ENCODE results near the gene DPEP3.
"Not testable (repeated sequence)": the region's sequence is repeated elsewhere in the genome, so short reads cannot be mapped to it uniquely, and the experiment has no call there.

DPEP3 gene

DNA sequence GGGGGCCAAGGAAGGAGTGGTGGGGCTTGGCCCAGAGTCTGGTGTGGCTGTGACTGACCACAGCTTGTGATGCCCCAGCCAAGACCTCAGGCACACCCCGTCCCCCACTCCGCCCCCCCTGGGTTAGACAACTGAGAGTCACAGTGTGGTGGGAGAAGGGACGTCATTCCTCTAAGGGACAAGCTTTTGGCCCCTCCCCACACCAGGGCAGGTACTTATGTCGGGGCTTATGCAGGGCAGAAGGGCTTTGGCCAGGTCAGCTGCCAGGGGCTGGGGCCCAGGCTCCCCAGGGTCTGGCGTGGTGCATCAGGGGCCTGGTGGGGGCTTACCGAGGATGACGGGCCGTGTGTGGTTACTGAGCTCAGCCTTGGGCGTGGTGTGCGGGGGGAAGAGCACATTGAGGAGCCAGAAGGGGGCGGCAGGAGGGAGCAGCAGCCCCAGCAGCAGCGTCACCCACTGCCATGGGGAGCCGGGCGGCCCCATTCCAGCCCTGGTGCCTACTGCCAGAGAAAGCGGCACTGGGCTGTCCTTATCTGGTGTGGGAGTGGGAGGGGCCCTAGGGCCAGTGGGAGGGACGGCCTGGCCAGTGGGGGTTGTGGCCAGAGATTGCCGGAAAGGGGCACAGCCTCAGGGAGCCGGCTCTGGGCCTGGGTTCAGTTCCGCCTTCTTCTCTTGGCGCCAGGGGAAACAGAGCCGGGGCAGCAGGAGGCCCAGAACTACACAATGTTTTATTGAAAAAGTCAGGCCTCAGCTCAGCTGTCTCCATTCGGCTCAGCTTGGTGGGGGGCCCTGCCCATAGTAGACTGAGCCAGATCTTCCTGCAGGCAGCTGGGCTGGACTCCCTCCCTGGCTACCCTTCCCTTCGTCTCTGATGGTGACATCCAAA, 36.4 kb downstream of the DPEP3 start, which contains the start of gene LCAT:
TSS of gene LCAT (minus strand) at position 502 of the 886 bp plus-strand sequence. CDS start at position 483, 19 bp downstream.
- DNase-seq = no peak

DNA sequence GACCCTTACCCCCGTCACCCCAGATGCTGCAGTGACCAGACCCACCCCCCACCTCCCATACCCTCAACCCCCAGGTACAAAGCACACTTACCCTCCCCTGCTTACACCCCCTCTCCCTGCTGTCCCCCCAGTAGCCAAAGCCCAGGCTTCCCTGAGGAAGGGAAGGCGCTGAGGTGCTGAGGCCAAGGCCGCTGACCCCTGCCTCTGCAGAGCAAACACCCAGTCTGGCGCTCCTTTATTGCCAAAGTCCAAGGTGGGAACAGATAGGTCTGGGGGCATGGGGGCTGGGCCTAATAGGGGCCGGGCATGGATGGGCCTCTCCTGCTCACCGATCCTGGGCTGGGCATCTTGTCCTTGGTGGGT, 37.1 kb downstream of the DPEP3 start:
- DNase-seq = no peak

DNA sequence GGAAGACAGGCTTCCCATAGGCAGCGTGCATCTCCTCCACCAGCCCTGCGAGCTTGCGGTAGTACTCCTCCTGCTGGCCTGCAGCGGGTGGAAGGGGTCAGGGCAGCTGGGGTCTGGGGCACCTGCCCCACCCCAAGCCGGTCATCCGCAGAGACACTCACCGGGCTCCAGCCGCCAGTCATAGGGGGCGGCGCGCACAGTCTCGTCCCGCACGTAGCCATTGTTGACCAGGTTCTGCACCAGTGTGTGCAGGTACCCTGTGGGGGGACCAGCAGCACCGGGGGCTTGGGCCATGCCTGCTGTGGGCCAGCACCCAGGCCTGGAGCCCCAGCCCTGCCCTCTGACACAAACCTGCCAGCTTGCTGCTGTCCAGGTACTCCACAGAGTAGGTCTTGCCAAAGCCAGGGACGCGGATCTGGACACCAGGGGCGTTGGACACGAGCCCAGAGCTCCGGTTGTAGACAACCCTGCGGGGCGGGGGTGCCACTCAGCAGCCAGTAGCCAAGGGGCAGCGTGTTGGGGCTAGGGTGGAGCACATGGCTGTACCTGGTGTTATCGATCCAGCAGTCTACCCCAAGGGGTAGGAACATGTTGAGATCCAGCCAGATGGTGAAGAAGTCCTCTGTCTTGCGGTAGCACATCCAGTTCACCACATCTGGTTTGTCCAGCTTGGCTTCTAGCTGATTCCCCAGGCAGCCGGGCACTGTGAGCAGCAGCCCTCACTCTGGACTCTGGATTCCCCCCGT, 37.6 kb downstream of the DPEP3 start:
- no peak for DNase-seq

DNA sequence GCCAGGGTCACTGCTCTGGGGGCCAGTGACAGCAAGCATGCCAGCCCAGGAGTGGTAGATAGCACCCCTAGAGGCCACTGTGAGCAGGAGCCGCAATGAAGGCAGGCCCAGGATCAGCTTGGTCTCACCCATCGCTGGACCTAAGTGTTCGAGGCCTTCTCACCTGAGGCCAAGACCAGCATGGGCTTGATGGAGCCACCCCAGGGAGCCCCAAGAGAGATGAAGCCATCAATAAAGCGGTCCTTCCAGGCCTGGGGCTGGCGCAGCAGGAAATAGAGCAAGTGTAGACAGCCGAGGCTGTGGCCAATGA, 38.1 kb downstream of the DPEP3 start:
- peak in 2 of 6 experiments; percentile 7 to 16 for DNase-seq

DNA sequence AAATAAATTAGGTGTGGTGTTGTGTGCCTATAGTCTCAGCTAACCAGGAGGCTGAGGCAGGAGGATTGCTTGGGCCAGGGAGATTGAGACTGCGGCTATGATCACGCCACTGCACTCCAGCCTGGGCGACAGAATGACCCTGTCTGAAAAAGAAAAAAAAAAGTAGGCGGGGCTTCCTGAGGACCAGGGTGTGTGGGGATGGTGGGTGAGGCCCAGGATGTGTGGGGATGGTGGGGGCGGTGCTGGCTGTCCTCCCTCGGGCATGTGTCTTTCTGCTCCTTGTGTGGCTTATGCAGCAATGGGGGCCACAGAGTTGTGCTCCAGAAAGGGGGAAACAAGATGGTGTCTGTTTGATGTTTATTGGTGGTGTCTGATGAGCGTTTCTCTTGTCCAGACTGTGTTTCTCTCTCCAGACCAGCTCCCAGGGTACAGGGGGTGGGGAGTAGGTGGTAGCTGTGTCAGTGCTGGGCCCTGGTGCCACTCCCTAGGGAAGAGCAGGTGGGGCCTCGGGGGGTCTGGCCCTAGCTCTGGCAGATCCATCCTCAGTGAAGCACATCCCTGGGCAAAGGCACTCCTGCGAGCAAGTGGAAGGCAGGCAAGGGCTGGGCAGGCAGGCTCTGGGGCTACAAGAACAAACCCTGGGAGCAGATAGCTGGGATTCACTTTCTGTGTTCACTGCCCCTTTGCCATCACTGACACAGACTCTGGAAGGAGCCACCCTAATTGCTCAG, 38.7 kb downstream of the DPEP3 start:
- DNase-seq = no peak

DNA sequence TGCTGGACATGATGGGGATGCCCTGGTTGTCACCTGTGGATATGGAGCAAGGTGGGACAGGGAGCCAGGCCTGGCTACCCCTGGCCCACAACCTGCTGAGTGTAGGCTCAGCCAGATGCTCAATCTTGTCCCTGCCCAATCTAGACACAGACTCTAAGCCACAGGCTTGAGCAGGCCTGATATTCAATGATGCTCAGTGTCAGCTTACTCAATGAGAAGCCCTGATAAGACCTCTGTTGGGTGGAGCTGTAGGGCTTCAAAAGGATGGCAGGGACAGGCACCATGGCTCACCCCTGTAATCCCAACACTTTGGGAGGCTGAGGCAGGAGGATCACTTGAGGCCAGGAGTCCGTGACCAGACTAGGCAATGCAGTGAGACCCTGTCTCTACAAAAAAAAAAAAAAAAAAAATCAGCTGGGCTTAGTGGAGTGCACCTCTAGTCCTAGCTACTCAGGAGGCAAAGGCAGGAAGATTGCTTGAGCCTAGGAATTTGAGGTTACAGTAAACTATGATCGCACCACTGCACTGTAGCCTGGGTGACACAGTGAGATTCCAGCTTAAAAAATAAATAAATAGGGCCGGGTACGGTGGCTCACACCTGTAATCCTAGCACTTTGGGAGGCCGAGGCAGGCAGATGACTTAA, 39.7 kb downstream of the DPEP3 start:
- no peak for DNase-seq

DNA sequence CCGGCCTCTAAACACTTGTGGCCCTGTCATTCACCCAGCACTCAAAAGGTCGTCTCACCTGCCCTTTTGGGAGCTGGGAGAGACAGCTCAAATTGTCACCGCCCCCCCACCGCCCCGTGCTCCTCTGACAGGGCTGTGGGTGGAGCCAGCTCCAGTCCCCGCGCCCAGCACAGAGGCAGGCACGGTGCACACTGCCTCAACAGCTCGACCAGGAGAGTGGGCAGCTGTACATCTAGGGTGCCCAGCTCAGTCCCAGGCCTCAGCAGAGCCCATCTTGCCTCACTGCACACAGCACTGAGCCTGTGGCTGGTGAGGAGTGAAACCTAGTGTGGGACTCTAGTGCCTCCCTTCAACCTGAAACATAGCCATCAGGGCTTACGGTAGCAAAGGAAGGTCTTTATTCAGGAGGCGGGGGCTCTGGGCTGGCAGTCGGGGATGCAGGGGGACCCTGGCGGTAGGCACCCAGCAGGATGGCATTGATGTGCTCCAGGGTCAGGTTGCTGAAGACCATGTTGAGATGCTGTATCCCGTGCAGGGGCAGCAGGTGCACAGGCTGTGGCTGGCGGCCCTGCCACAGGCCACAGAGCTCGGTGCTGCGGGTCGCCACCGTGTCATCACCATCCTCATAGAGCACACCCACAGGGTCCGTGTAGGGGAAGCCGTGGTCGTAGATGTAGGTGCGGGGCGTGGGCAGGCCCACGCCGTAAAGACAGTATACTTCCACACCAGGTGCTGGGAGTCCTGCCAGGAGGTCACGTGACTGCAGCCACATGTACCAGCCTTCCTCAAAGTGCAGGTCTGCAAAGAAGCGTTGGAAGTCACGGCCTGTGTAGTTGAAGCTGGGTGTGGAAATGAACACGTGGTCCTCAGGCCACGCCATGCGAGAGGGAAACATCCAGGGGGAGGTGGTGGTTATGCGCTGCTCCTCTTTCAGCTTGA, 40.5 kb downstream of the DPEP3 start:
- peak in 4 of 6 experiments; percentile 27 to 60 (median 40) for DNase-seq

DNA sequence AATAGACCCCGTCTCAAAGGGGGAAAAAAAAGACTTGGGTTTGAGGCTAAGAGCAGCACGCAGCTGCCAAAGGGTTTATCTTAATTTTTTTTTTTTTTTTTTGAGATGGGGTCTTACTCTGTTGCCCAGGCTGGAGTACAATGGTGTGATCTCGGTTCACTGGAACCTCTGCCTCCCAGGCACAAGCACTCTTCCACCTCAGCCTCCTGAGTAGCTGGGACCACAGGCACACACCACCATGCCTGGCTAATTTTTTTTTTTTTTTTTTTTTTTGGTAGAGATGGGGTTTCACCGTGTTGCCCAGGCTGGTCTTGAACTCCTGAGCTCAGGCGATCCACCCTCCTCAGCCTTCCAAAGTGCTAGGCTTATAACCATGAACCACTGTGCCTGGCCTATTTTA, 42.6 kb downstream of the DPEP3 start:
- not testable (repeated sequence) for DNase-seq

DNA sequence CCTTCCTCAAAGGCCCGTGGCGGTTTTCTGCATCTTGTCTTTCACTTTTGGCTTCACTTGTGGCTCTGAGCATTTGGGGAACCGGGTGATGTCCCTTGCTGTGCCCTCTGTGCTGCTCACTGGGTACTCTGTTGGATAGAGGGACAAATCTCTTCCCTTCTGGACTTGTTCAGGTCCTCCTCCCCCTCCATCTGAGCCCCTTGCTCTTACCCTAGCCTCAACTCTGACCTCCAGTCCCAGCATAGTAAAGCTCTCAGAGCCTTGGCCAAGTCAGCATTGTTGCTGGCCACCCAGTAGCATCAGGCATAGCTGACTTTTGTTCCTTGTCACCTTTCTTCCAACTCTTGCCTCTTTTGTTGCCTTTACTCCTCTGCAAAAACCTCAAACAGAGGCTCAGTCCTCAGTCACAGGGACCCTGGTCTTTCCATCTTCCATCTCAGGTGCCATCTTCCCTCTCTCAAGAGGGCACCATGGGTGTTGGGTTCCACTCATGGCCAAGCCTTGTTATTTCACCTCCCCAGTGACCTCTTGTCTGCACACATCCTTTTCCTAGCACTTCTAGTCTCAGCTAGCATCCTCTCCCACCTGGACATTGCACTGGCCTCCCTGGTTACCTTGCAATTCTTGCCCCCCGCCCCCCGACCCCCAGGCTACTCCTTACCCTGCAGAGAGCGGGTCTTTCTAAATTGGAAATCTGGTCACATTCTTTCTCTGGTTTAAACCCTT, 43.3 kb downstream of the DPEP3 start:
- DNase-seq = peak in 1 of 6 experiments; percentile 73

DNA sequence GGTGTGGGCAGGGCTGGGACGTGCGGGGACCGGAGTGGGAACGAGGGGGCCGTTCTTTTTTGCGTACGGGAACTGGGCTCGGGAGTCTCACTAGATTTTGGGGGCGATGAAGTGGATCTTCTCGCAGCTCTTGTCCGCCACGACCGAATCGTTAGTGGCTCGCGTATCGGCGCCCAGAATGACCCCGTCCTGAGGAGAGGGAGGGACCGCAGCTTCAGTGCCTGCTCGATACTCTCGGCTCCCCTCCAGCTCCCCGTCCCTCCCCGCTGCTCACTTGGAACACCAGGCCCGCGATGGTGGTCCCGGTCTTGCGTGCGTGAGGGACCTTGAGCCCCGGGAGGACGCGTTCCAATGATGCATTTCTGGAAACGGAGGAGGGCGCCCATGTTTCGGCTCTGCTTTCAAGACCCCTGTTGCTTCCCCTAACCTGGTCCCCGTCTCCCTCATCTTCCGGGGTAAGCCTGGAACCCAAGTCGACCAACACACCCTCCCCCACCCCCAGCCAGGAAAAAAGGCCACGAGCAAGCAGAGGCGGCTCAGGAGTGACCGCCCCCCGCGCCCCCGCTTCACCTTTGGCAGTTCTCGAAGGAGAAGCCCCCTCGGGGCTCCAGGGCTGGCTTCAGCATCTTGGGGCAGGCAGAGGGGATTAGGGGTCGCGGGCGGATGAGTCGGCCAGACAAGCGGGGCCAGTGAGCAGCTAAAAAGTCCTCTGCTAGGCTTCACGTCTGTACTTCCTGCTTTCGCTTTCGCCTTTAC, 44.0 kb downstream of the DPEP3 start, which contains the start of gene PSMB10:
TSS of gene PSMB10 (minus strand) at position 727 of the 756 bp plus-strand sequence. CDS start at position 626, 101 bp downstream.
- DNase-seq = peak in 5 of 6 experiments; percentile 55 to 86 (median 81)

DNA sequence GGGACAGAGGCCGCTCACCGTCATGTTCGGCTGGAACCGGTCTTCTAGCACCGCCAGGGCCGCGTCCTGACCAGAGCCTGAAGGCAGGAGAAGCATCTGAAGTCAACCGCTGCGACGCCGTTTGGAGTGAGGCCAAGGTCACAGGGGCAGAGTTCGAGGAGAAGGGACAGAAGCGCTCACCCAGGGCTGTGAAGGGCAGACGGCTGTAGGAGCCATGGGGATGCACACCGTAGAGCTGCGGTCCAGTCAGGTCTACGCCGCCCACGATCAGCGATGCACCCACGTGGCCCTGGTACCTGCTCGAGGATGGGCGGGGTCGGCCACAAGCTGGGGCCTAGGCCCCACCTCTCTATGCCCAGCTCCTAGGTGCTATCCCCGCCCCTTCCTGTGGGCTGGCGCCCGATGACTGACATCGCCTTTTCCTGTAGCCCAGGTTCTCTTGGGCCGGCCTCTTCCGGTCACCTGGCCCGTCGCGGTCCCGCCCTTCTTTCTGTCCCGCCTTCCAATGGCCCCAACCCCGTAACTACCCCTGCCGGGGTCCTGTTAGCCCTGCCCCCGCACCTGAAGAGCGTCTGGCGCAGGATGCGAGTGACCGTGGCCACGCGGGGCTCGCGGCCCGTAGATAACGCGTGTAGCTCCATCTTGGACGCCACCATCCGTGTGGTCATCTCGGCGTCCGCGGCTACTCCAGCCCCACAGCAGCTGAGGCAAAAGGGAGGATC, 44.7 kb downstream of the DPEP3 start:
- DNase-seq = peak; percentile 83 to 95 (median 89)

DNA sequence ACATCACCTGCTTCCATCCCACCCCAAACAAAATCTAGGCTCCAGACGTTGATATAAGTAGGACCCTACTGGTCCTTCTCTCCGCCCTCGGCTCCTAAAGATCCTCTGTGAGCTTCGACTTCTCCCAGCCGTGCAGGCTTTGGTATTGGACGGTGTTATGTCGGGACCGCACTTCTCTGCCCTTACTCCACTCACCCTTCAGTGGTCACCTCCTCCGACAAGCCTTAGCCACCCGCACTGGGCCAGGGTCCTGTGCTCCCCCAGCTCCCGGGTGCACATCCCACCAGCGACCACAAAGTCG, 45.2 kb downstream of the DPEP3 start:
- DNase-seq = no peak

DNA sequence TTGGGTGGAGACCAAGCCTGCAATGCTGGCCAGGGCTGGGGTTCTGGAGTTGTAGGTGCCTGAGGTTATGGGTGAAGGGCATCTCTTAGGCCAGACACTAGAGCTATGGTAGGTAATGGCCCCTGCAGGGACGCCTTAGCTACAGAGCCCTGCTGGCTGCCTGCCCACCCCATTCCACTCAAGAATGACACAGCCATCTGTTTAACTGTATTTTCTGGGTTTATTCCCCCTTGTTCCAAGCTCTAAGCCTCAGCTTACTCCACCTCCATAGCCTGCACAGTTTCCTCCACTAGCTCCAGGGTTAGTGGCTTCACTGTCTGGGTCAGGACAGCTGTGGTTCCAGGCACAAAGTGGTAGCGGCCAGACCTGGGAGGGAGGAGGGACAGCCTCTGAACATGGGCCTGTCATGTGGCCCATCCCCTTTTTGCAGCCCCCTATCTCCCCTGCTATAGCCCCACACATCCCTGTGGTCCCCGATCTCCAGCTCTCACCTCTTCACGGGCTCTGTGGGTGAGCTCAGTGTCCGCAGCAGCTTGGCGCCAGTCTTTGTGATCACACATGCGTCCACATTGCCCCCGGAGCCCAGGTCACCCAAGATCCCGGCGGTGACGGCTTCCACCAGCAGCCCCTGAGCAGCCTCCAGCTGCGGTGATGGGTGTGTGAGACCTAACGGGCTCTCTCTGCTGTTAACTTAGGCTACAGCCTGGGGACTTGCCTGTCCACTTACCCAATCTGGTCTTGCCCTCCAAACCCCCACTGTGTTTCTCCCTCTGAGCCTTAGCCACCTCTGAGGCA, 45.8 kb downstream of the DPEP3 start:
- no peak for DNase-seq

DNA sequence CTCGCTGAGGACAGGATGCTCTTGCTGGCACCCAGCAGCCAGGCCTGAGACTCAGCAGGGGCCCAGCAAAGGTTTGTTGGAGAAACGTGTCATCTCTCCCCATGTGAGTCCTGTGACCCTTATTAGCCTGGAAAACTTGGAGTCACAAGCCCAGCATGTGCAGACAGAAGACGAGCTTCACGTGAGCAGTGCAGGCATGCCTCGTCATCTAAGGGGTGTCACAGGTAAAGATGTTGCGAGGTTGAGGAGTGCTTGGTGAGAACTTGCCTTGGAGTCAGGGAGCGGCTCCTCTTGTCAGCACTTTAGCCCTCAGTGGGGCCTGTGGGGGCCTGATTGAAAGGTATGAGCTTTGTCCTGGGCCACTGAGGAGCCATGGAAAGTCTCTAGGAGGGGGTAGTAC, 46.5 kb downstream of the DPEP3 start:
- DNase-seq = no peak

DNA sequence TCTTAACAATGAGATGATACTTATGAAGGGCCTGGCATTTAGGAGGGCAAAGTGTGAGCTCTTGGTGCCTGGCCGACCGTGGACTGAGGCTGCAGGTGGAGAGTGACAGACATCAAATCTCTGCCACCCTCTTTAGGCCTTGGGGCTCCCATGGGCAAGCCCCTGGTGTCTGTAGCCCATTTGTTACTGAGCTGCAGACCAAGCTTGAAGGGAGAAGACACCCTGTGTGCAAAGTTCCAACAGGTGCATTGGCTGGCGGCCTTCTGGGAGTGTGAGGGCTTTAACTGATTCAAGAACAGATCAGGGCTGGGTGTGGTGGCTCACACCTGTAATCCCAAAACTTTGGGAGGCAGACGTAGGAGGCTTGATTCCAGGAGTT, 47.8 kb downstream of the DPEP3 start:
- DNase-seq = no peak

DNA sequence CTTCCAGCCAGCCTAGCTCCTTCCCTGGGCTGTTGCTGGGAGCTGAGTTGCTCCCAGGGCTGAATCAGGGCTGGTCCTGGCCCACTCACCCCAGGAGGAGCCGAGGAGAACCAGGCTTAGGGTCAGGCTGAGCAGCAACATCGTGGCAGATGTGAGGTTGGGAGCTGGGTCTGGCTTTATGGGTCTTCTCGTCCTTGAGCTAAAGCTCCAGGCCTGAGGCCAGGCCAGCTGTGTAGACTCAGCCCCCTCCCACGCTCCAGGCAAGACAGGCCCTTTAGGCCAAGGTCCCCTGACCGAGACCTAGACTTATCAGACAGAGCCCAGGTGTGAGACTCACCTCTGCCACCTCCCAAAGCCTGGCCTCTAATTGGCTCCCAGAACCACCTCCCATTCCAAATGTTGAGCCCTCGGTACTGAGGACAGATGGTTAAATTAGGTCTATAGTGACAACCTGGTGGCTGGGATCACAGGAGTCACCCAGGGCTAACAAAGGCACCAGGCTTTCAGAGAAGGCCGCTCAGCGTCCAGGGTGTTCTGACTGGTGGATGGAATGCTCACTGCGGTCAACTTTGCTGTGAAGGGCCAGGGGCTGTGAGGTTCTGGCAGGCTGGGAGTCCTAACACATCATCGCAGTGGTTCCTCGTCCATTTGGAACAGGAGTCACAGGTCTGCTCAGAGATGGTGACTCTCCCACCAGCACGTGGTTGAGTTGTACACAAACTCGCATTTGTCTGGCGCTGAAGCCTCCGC, 48.4 kb downstream of the DPEP3 start, which contains the start of gene CTRL:
TSS of gene CTRL (minus strand) at position 151 of the 750 bp plus-strand sequence. CDS start at position 141, 10 bp downstream.
- DNase-seq = no peak

DNA sequence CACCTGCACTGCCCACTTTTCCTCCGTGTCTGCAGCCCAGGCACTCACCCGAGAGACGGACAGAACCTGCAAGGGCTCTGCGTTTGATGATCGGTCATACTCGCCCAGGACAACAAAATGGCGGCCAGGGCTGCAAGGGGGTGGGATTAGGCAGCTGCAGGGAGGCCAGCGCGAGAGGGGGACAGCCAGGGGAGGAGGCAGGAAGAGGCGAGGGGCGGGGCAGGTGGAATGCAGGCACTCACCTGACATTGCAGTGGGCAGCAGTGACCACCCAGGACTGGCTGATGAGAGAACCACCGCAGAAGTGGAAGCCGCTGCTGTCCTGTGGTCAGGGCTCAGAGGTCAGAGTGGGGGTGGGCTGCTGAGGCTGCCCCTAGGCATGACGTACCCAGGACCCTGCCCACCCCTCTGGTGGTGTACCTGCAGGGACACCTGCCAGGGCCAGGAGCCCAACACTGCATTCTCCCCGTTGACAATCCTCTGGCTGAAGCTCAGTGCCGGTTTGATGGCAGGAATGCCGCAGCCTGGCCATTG, 49.6 kb downstream of the DPEP3 start:
- no peak for DNase-seq

DNA sequence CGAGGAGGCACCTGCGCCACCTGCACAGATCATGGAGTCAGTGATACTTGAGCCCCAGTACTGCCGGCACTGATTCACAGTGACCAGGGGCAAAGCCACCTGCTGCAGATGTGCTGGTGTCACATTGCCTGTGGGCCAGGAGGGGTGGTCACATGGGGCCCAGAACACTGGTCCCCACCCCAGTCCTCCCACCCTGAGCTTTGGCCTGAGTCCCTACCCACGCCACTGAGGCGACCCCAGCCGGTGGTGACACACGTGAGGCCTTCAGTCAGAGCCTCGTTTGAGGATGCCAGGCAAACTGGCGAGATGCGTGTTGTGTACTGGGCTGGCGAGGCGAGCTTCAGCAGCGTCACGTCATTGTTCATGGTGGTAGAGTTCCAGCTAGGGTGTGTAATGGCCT, 50.1 kb downstream of the DPEP3 start:
- DNase-seq = no peak
